Ascending aorta (tissue), 2 donors: Measurements from ENCODE around the gene PF4V1. TPM values are rescaled to one million over a fixed set of nuclear protein-coding genes. Genes with fewer than 3 reads are reported as not detected.
A peak's percentile ranks its signal among the peaks of the same experiment; 100 is the strongest.

Experiments used
- DNase-seq, 2 donors: peaks; one replicate each; pipeline ENCODE4 v3.0.0-alpha.2; 2019; ENCODE audit warnings: low spot score in 2 of 2
- H3K27ac ChIP-seq, 2 donors: fragments of 200-600 bp; sonication (generic); one replicate each; pipeline ENCODE4 v1.5.1; 2016 to 2017; ENCODE audit warnings: mild to moderate bottlenecking in 1 of 2
- H3K27me3 ChIP-seq: fragments of 200-600 bp; sonication (generic); one replicate; pipeline ENCODE4 v1.5.1; 2017
- H3K36me3 ChIP-seq, 2 donors: fragments of 200-600 bp; sonication (generic); one replicate each; pipeline ENCODE4 v1.5.1; 2016
- H3K4me1 ChIP-seq, 2 donors: fragments of 200-600 bp; sonication (generic); one replicate each; pipeline ENCODE4 v1.5.1; 2016 to 2017; ENCODE audit warnings: mild to moderate bottlenecking in 1 of 2
- H3K4me3 ChIP-seq, 2 donors: fragments of 200-600 bp; sonication (generic); one replicate each; pipeline ENCODE4 v1.5.1; 2016 to 2017; ENCODE audit warnings: mild to moderate bottlenecking in 1 of 2
- H3K9me3 ChIP-seq, 2 donors: fragments of 200-600 bp; sonication (generic); one replicate each; pipeline ENCODE4 v1.5.1; 2016
- intact Hi-C: fragments of 100-400 bp; cut with DNase I; formaldehyde crosslinking; loops from one replicate; pipeline ENCODE4 v1.15.1; 2023
- total RNA-seq: library from RNA; depleted of rRNA; stranded (reverse); fragments of >200 nt; gene quantifications from one replicate; pipeline ENCODE4 v1.1.0, GENCODE V29; 2016
- TF ChIP-seq, protein P1 (sequence below), 3 experiments: fragments of 200-600 bp in 2 of 3; fragments of 450-650 bp in 1 of 3; sonication (generic) in 2 of 3; IDR thresholded peaks; one replicate each; pipeline ENCODE4 v1.5.1; 2016 to 2019; ENCODE audit warnings: antibody characterized with exemption in 3 of 3, mild to moderate bottlenecking in 1 of 3, moderate library complexity in 1 of 3

The PF4V1 gene
- total RNA-seq, 1 donor from 2014 or later: not detected

- Histone ChIP-seq H3K9me3 (no peaks in the 10 kb centered on the region), H3K36me3 (no peaks in the 10 kb centered on the region), H3K4me1 (peaks cover 0 to 8% of the 10 kb centered on the region in 2 donors), H3K4me3 (no peak overlapping the region), H3K27ac (no peak overlapping the region), H3K27me3 (no peaks in the 10 kb centered on the region)
- DNase-seq: no peak
- TF ChIP-seq, protein P1, sequence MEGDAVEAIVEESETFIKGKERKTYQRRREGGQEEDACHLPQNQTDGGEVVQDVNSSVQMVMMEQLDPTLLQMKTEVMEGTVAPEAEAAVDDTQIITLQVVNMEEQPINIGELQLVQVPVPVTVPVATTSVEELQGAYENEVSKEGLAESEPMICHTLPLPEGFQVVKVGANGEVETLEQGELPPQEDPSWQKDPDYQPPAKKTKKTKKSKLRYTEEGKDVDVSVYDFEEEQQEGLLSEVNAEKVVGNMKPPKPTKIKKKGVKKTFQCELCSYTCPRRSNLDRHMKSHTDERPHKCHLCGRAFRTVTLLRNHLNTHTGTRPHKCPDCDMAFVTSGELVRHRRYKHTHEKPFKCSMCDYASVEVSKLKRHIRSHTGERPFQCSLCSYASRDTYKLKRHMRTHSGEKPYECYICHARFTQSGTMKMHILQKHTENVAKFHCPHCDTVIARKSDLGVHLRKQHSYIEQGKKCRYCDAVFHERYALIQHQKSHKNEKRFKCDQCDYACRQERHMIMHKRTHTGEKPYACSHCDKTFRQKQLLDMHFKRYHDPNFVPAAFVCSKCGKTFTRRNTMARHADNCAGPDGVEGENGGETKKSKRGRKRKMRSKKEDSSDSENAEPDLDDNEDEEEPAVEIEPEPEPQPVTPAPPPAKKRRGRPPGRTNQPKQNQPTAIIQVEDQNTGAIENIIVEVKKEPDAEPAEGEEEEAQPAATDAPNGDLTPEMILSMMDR (IDR thresholded peaks at IDR 0.05): no peak
- intact Hi-C loops: no loop called here
Observed at GRCh38 chr4:73867783-73868182, 14.7 kb downstream of the PF4V1 start.

DNA sequence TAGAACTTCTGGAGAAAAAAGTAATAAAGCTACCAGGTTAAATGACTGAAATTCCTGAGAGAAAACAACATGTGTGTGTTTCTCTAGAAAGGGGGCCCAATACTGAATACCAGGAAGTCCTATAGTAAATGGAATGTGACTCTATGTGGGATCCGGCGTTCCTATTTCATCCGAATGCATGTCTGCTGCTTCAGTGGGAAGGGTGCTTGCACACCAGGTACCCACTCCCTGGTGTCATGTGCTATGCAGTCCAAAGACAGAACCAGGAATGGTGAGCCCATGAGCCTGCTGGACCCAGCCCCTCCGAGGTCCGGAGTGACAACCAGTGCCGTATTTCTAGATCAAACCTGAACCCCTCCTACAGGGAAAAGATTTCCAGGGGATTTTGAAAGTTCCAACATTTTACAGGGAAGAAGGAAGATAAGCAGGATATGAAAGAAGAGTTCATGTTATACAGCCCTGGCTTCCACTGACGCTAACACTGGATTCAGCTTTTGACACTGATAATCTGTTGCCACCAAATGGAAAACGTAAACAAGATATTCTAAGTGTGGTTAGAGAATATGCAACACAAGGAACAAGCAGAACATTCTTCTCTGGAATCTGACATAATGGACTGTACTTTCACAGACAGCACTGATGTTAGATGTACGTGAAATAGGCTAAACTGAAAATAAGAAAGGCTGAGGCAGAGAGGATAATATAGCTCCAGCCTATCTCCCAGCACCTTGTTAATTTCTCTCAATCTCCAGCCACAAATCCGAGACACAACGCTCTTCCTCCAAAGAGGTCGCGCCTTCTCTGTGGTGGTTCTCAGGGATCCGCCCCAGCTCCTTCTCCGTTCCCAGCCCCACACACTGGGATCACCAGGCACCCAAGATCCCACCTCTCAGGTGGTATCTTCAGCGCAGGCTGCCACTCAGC is 15.4 kb downstream of the PF4V1 start:
- Histone ChIP-seq H3K4me3 (peak overlapping the region; percentile 61 to 69), H3K27me3 (no peaks in the 10 kb centered on the region), H3K4me1 (peaks cover 0 to 8% of the 10 kb centered on the region in 2 donors), H3K36me3 (no peaks in the 10 kb centered on the region), H3K27ac (no peak overlapping the region), H3K9me3 (no peaks in the 10 kb centered on the region)
- no peak for DNase-seq
- TF ChIP-seq, protein P1 (IDR thresholded peaks at IDR 0.05): no peak
- intact Hi-C loops: no loop called here

- Histone ChIP-seq H3K4me3 (peak within 1 kb of the TSS; percentile 61 to 69), H3K36me3 (no peaks in the 10 kb centered on the region), H3K27ac (no peak within 1 kb of the TSS), H3K27me3 (no peaks in the 10 kb centered on the region), H3K4me1 (peaks cover 0 to 8% of the 10 kb centered on the region in 2 donors), H3K9me3 (no peaks in the 10 kb centered on the region)
- TF ChIP-seq, protein P1 (IDR thresholded peaks at IDR 0.05): no peak
- DNase-seq: no peak
- intact Hi-C loops: no loop called here
Observed at GRCh38 chr4:73869130-73870055, 16.3 kb downstream of the PF4V1 start, which contains the start of gene CXCL1. Gene CXCL1 (plus strand): TSS chr4:73869393. CDS start chr4:73869471, 78 bp downstream.

DNA sequence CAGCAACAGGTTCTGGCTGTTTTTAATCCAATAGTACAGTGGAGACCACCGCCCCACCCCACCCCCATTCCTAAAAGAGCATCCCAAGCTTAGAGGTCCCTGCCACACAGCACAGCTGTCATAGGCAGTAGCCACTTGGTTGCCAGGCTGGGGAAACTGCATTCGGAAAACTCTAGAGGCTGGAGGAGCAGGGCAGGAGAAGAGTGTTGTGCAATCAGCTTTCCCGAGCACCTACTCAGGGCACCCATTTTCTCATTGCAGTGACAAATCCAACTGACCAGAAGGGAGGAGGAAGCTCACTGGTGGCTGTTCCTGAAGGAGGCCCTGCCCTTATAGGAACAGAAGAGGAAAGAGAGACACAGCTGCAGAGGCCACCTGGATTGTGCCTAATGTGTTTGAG is 17.2 kb downstream of the PF4V1 start:
- no peak overlapping the region for H3K27ac ChIP-seq
- H3K36me3 ChIP-seq: no peaks in the 10 kb centered on the region
- H3K9me3 ChIP-seq: no peaks in the 10 kb centered on the region
- no peak for DNase-seq
- no peaks in the 10 kb centered on the region for H3K27me3 ChIP-seq
- peaks cover 0 to 8% of the 10 kb centered on the region in 2 donors for H3K4me1 ChIP-seq
- no peak overlapping the region for H3K4me3 ChIP-seq
- intact Hi-C loops: no loop called here
- TF ChIP-seq, protein P1 (IDR thresholded peaks at IDR 0.05): no peak

DNA sequence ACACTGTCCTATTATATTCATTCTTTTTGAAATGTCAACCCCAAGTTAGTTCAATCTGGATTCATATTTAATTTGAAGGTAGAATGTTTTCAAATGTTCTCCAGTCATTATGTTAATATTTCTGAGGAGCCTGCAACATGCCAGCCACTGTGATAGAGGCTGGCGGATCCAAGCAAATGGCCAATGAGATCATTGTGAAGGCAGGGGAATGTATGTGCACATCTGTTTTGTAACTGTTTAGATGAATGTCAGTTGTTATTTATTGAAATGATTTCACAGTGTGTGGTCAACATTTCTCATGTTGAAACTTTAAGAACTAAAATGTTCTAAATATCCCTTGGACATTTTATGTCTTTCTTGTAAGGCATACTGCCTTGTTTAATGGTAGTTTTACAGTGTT is 17.7 kb downstream of the PF4V1 start:
- Histone ChIP-seq H3K36me3 (no peaks in the 10 kb centered on the region), H3K27me3 (no peaks in the 10 kb centered on the region), H3K4me1 (peaks cover 0 to 8% of the 10 kb centered on the region in 2 donors), H3K4me3 (no peak overlapping the region), H3K27ac (no peak overlapping the region), H3K9me3 (no peaks in the 10 kb centered on the region)
- DNase-seq: no peak
- intact Hi-C loops: no loop called here
- TF ChIP-seq, protein P1 (IDR thresholded peaks at IDR 0.05): no peak
